ENCODE data around the gene PLCH2. TPM values are rescaled to one million over a fixed set of nuclear protein-coding genes. Genes with fewer than 3 reads are reported as not detected.

PLCH2 gene
- total and polyA plus RNA-seq, 8 donors = 0.67 to 6.5 (median 3.7) TPM

- TF ChIP-seq CTCF (IDR thresholded peaks at IDR 0.05) = no peak
- intact Hi-C loops (cut with DNase I) = no loop called here
- peaks cover 8 to 74% of the 10 kb centered on the region in 2 donors for H3K27me3 ChIP-seq
- no peak overlapping the region for H3K27ac ChIP-seq
- no peak overlapping the region for H3K4me3 ChIP-seq
- peaks cover 0 to 9% of the 10 kb centered on the region in 2 donors for H3K4me1 ChIP-seq
- no peaks in the 10 kb centered on the region for H3K9me3 ChIP-seq
- no peak for ATAC-seq
- DNase-seq = no peak
- H3K36me3 ChIP-seq = peaks cover 0 to 16% of the 10 kb centered on the region in 2 donors
These were observed 27.6 kb downstream of the PLCH2 start for GRCh38 chr1:2503554-2504224.

DNA sequence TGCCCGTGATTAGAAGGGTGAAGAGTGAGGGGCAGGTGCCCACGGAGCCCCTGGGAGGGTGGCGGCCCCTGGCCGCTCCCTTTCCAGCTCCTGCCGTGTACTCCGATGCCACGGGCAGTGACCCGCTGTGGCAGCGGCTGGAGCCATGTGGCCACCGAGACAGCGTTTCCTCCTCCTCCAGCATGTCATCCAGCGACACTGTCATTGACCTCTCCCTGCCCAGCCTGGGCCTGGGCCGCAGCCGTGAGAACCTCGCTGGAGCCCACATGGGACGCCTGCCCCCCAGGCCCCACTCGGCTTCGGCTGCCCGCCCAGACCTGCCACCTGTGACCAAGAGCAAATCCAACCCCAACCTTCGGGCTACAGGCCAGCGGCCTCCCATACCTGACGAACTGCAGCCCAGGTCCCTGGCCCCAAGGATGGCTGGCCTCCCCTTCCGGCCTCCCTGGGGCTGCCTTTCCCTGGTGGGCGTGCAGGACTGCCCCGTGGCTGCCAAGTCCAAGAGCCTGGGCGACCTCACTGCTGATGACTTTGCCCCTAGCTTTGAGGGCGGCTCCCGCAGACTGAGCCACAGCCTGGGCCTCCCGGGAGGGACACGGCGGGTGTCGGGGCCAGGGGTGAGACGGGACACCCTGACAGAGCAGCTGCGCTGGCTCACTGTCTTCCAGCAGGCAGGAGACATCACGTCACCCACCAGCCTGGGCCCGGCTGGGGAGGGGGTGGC is 28.3 kb downstream of the PLCH2 start:
- Histone ChIP-seq H3K27me3 (peaks cover 8 to 67% of the 10 kb centered on the region in 2 donors), H3K36me3 (peaks cover 0 to 23% of the 10 kb centered on the region in 2 donors), H3K4me1 (peaks cover 0 to 9% of the 10 kb centered on the region in 2 donors), H3K9me3 (no peaks in the 10 kb centered on the region), H3K27ac (no peak overlapping the region), H3K4me3 (no peak overlapping the region)
- TF ChIP-seq CTCF (IDR thresholded peaks at IDR 0.05) = no peak
- no peak for ATAC-seq
- DNase-seq = peak in 1 of 4 donors; percentile 53
- intact Hi-C loops (cut with DNase I) = no loop called here

GRCh38 chr1:2504949-2505272 is 28.8 kb downstream of the PLCH2 start:
- peaks cover 0 to 28% of the 10 kb centered on the region in 2 donors for H3K36me3 ChIP-seq
- intact Hi-C loops (cut with DNase I) = no loop called here
- DNase-seq (no peak), ATAC-seq (no peak)
- peaks cover 8 to 63% of the 10 kb centered on the region in 2 donors for H3K27me3 ChIP-seq
- no peak for TF ChIP-seq CTCF (IDR thresholded peaks at IDR 0.05)
- H3K9me3 ChIP-seq = no peaks in the 10 kb centered on the region
- H3K4me3 ChIP-seq = no peak overlapping the region
- no peak overlapping the region for H3K27ac ChIP-seq
- peaks cover 0 to 5% of the 10 kb centered on the region in 2 donors for H3K4me1 ChIP-seq

- H3K9me3 ChIP-seq = no peaks in the 10 kb centered on the region
- H3K36me3 ChIP-seq = peaks cover 0 to 34% of the 10 kb centered on the region in 2 donors
- no peak for DNase-seq
- intact Hi-C loops (cut with DNase I) = no loop called here
- H3K27ac ChIP-seq = no peak overlapping the region
- no peak for TF ChIP-seq CTCF (IDR thresholded peaks at IDR 0.05)
- no peak overlapping the region for H3K4me3 ChIP-seq
- peaks cover 8 to 57% of the 10 kb centered on the region in 2 donors for H3K27me3 ChIP-seq
- no peak for ATAC-seq
- H3K4me1 ChIP-seq = no peaks in the 10 kb centered on the region
These were observed 29.4 kb downstream of the PLCH2 start for GRCh38 chr1:2505461-2505994.

Data from left lung (tissue), 10 donors.